Neuronal stem cell (in vitro differentiated cells): ENCODE data around the gene PTPRJ.

Source experiments
- DNase-seq: peaks from one replicate; pipeline ENCODE4 v3.0.0-alpha.2; 2013; ENCODE audit warnings: low spot score
- H2AFZ ChIP-seq: one replicate; pipeline ENCODE4 v1.6.1; 2013; ENCODE audit warnings: mild to moderate bottlenecking, low read length, inconsistent platforms
- H2AK5ac ChIP-seq: 2 replicates; pipeline ENCODE4 v1.6.1; 2013; ENCODE audit warnings: low read depth, mild to moderate bottlenecking, inconsistent platforms, low read length, moderate library complexity, mixed read lengths
- H2BK120ac ChIP-seq: 2 replicates; pipeline ENCODE4 v1.6.1; 2013; ENCODE audit warnings: low read depth, mild to moderate bottlenecking, inconsistent platforms, low read length, moderate library complexity, mixed read lengths
- H2BK12ac ChIP-seq: one replicate; pipeline ENCODE4 v1.6.1; 2013; ENCODE audit warnings: low read length, inconsistent platforms
- H2BK15ac ChIP-seq: 2 replicates; pipeline ENCODE4 v1.6.1; 2013; ENCODE audit warnings: mild to moderate bottlenecking, low read length, inconsistent platforms, mixed read lengths
- H2BK5ac ChIP-seq: one replicate; pipeline ENCODE4 v1.6.1; 2013; ENCODE audit warnings: inconsistent platforms, mild to moderate bottlenecking, low read length, moderate library complexity
- H3K14ac ChIP-seq: one replicate; pipeline ENCODE4 v1.6.1; 2013; ENCODE audit warnings: low read length, inconsistent platforms
- H3K18ac ChIP-seq: 2 replicates; pipeline ENCODE4 v1.6.1; 2013; ENCODE audit warnings: low read length, inconsistent platforms
- H3K23ac ChIP-seq: 2 replicates; pipeline ENCODE4 v1.6.1; 2013; ENCODE audit warnings: low read depth, mild to moderate bottlenecking, mixed read lengths, low read length, inconsistent platforms; ENCODE audit not compliant: poor library complexity
- H3K27ac ChIP-seq: replicated peaks from 3 replicates; pipeline ENCODE4 v1.5.1; 2013; ENCODE audit warnings: low read length, inconsistent platforms
- H3K27me3 ChIP-seq, 3 experiments: 2 replicates each; pipeline ENCODE4 v1.6.1; 2013; ENCODE audit warnings: low read length in 3 of 3, mild to moderate bottlenecking in 2 of 3, inconsistent platforms in 1 of 3, low read depth in 1 of 3, mixed read lengths in 1 of 3, moderate library complexity in 1 of 3; ENCODE audit not compliant: control insufficient read depth in 3 of 3, insufficient read depth in 3 of 3
- H3K36me3 ChIP-seq, 2 donors: replicated peaks in 1 of 2; 2 replicates each; pipeline ENCODE4 v1.6.1; 2013; ENCODE audit warnings: low read length in 2 of 2; ENCODE audit not compliant: control insufficient read depth in 2 of 2, insufficient read depth in 2 of 2
- H3K4ac ChIP-seq: 2 replicates; pipeline ENCODE4 v1.6.1; 2013; ENCODE audit warnings: inconsistent platforms, mild to moderate bottlenecking, low read length, moderate library complexity
- H3K4me1 ChIP-seq, 2 donors: 1 replicate in 1 of 2; 2 replicates in 1 of 2; pipeline ENCODE4 v1.6.1; 2013; ENCODE audit warnings: low read length in 2 of 2, low read depth in 1 of 2; ENCODE audit not compliant: control insufficient read depth in 2 of 2, insufficient read depth in 1 of 2
- H3K4me2 ChIP-seq: one replicate; pipeline ENCODE4 v1.6.1; 2013; ENCODE audit warnings: mild to moderate bottlenecking, low read length, inconsistent platforms; ENCODE audit not compliant: insufficient read depth, poor library complexity, severe bottlenecking
- H3K4me3 ChIP-seq, 2 donors: 2 replicates each; pipeline ENCODE4 v1.5.1; 2013; ENCODE audit warnings: low read length in 2 of 2, mild to moderate bottlenecking in 2 of 2, inconsistent platforms in 1 of 2, moderate library complexity in 1 of 2
- H3K79me1 ChIP-seq: one replicate; pipeline ENCODE4 v1.6.1; 2013; ENCODE audit warnings: low read depth, mild to moderate bottlenecking, inconsistent platforms, low read length, moderate library complexity
- H3K9ac ChIP-seq: one replicate; pipeline ENCODE4 v1.6.1; 2013; ENCODE audit warnings: mild to moderate bottlenecking, low read depth, low read length, inconsistent platforms; ENCODE audit not compliant: poor library complexity
- H3K9me3 ChIP-seq, 2 donors: replicated peaks in 1 of 2; 2 replicates each; pipeline versions ENCODE3 to v1.6.1; 2013; ENCODE audit warnings: low read length in 2 of 2, mild to moderate bottlenecking in 2 of 2, inconsistent platforms in 1 of 2, low read depth in 1 of 2, mixed read lengths in 1 of 2, moderate library complexity in 1 of 2; ENCODE audit not compliant: control insufficient read depth in 2 of 2, insufficient read depth in 1 of 2
- H4K8ac ChIP-seq: one replicate; pipeline ENCODE4 v1.6.1; 2013; ENCODE audit warnings: low read depth, mild to moderate bottlenecking, inconsistent platforms, low read length, moderate library complexity
- H4K91ac ChIP-seq: one replicate; pipeline ENCODE4 v1.6.1; 2013; ENCODE audit warnings: low read length, low read depth, mild to moderate bottlenecking, inconsistent platforms; ENCODE audit not compliant: poor library complexity
- WGBS, 2 donors: extraction: QIAGEN DNeasy Blood & Tissue Kit; methylation state at CpG; one replicate each; pipeline ENCODE4 v1.1.7; 2013; ENCODE audit warnings: missing lambda C conversion rate in 2 of 2, mixed read lengths in 1 of 2; ENCODE audit not compliant: insufficient read length in 2 of 2, insufficient replicate concordance in 1 of 2; ENCODE audit errors: extremely low coverage in 2 of 2; 5-methylcytosine and 5-hydroxymethylcytosine counted together

Gene PTPRJ

GRCh38 chr11:48047616-48048015 is 67.3 kb downstream of the PTPRJ start:
- Histone ChIP-seq H2AK5ac (no peak overlapping the region), H3K18ac (no peak overlapping the region), H2BK120ac (no peak overlapping the region), H3K9me3 (no peaks in the 10 kb centered on the region), H3K9ac (no peak overlapping the region), H3K14ac (no peak overlapping the region), H3K4me3 (no peak overlapping the region), H3K36me3 (no peaks in the 10 kb centered on the region), H2BK12ac (no peak overlapping the region), H3K23ac (no peak overlapping the region), H2BK15ac (no peak overlapping the region), H3K4ac (no peak overlapping the region), H3K79me1 (peaks cover 6% of the 10 kb centered on the region), H2BK5ac (no peak overlapping the region), H3K27ac (no peak overlapping the region), H3K4me2 (no peak overlapping the region), H3K4me1 (peaks cover 0 to 12% of the 10 kb centered on the region in 2 donors), H4K8ac (no peak overlapping the region), H2AFZ (no peak overlapping the region), H4K91ac (no peak overlapping the region), H3K27me3 (no peaks in the 10 kb centered on the region)
- WGBS, 2 donors = no CpG with 5 or more reads among the region's 8 CpGs
- DNase-seq = no peak

DNA sequence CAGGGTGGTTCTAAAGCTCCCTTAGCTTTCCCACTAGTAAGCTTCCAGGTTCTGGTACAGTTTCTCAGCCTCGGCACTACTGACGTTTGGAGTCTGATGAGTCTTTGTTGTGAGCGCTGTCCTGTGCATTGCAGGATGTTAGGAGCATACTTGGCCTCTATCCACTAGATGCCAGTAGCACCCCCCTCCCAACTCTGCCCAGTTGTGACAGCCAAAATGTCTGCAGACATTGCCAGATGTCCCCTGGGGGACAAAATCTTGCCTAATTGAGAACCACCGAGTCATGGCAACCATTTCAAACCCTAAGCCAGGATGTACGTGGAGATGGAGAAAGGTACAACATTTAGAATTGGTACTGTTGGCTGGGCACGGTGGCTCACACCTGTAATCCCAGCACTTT is 68.7 kb downstream of the PTPRJ start:
- Histone ChIP-seq H2BK12ac (no peak overlapping the region), H3K27ac (no peak overlapping the region), H2BK5ac (no peak overlapping the region), H3K4me3 (no peak overlapping the region), H3K4ac (no peak overlapping the region), H3K27me3 (no peaks in the 10 kb centered on the region), H3K36me3 (no peaks in the 10 kb centered on the region), H3K4me1 (peaks cover 0 to 11% of the 10 kb centered on the region in 2 donors), H2AK5ac (no peak overlapping the region), H2AFZ (no peak overlapping the region), H2BK120ac (no peak overlapping the region), H3K9me3 (no peaks in the 10 kb centered on the region), H4K8ac (no peak overlapping the region), H2BK15ac (no peak overlapping the region), H4K91ac (no peak overlapping the region), H3K79me1 (peaks cover 8% of the 10 kb centered on the region), H3K18ac (no peak overlapping the region), H3K23ac (no peak overlapping the region), H3K9ac (no peak overlapping the region), H3K14ac (no peak overlapping the region), H3K4me2 (no peak overlapping the region)
- WGBS, 2 donors = no CpG with 5 or more reads among the region's 6 CpGs
- no peak for DNase-seq

GRCh38 chr11:48050304-48050703 is 69.9 kb downstream of the PTPRJ start:
- no peak overlapping the region for H3K27ac ChIP-seq

DNA sequence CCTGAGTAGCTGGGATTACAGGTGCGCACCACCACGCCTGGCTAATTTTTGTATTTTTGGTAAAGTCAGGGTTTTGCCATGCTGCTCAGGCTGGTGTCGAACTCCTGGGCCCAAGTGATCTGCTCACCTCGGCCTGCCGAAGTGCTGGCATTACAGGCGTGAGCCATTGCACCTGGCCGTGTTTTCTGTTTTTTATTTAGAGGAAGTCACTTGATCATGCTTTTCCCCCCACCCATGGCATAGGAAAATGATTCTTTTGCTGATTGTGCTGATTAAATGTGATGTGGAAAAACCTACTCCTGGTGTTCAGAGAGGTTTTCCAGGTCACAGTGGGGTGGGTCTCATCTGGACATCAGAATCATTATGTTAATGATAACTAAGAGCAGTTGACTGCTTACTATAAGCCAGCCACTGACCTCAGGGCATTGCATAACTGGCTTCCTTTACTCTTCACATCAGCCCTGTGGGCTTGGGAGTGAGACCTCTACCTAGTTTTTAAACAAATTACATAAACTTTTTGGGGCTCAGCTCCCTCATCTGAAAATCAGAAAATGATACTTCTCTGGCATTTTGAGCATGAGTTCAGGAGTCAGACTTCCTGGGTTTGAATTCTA is 71.0 kb downstream of the PTPRJ start:
- H3K27ac ChIP-seq = no peak overlapping the region
- H3K9ac ChIP-seq = no peak overlapping the region
- no peak overlapping the region for H3K23ac ChIP-seq
- H3K27me3 ChIP-seq = no peaks in the 10 kb centered on the region
- no peak overlapping the region for H3K4ac ChIP-seq
- H2AK5ac ChIP-seq = no peak overlapping the region
- no peak overlapping the region for H3K4me2 ChIP-seq
- H3K14ac ChIP-seq = no peak overlapping the region
- H3K79me1 ChIP-seq = peaks cover 3% of the 10 kb centered on the region
- no peak overlapping the region for H2BK5ac ChIP-seq
- H3K4me3 ChIP-seq = no peak overlapping the region
- no peak overlapping the region for H2AFZ ChIP-seq
- no peak overlapping the region for H2BK12ac ChIP-seq
- no peak overlapping the region for H2BK120ac ChIP-seq
- H3K18ac ChIP-seq = no peak overlapping the region
- DNase-seq = no peak
- no peaks in the 10 kb centered on the region for H3K36me3 ChIP-seq
- H3K9me3 ChIP-seq = no peaks in the 10 kb centered on the region
- H3K4me1 ChIP-seq = peaks cover 6 to 23% of the 10 kb centered on the region in 2 donors
- no peak overlapping the region for H2BK15ac ChIP-seq
- no peak overlapping the region for H4K91ac ChIP-seq
- no peak overlapping the region for H4K8ac ChIP-seq
- WGBS, 2 donors = no CpG with 5 or more reads among the region's 7 CpGs

More at GRCh38 chr11:48050304-48050703, 69.9 kb downstream of the PTPRJ start:
- H2BK120ac ChIP-seq = no peak overlapping the region
- no peak overlapping the region for H2BK5ac ChIP-seq
- H2AK5ac ChIP-seq = no peak overlapping the region
- DNase-seq = no peak
- no peak overlapping the region for H3K9ac ChIP-seq
- no peak overlapping the region for H2AFZ ChIP-seq
- no peak overlapping the region for H3K4me2 ChIP-seq
- H3K36me3 ChIP-seq = no peaks in the 10 kb centered on the region
- H3K9me3 ChIP-seq = no peaks in the 10 kb centered on the region
- H3K4me1 ChIP-seq = peaks cover under 1 to 15% of the 10 kb centered on the region in 2 donors
- H3K79me1 ChIP-seq = peaks cover 8% of the 10 kb centered on the region
- no peak overlapping the region for H4K8ac ChIP-seq
- H2BK15ac ChIP-seq = no peak overlapping the region
- no CpG with 5 or more reads among the region's 3 CpGs for WGBS, 2 donors
- H4K91ac ChIP-seq = no peak overlapping the region
- no peak overlapping the region for H2BK12ac ChIP-seq
- no peak overlapping the region for H3K14ac ChIP-seq
- H3K18ac ChIP-seq = no peak overlapping the region
- H3K4me3 ChIP-seq = no peak overlapping the region
- H3K27me3 ChIP-seq = no peaks in the 10 kb centered on the region
- no peak overlapping the region for H3K4ac ChIP-seq
- H3K23ac ChIP-seq = no peak overlapping the region
